ENCODE results near the gene TMED1.

DNA sequence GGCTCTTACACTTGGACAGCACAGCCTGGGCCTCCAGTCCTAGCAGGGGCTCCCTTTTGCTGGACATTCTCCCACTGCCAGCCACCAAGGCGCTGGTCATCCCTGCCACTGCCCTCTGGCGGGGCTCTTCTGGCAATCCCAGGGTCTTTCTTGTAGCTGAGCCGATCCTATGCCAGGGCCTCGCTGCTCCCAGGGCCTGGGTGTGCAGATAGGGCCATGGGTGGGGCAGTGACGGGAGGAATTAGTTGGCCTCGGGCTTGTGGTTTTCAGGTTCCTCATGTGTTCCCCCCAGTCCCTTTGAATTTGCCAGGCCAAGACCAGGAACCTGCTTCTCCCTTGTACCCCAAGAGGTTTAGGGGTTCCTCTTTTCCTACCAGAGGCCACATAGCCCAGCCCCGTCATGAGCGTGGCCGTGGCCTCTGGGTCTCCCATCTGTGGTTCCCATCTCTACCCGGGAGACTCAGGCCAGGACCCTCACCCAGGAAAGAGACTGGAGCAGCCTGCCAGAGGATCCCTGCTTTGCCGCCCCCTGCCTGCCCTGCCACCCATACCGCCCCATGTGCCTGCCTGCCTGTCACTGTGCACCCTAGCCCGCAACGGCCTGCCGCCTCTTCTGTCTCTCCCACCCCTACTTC lies 26.2 kb downstream of the TMED1 start:
- TF ChIP-seq POLR2AphosphoS5 (IDR thresholded peaks at IDR 0.05; ENCODE audit: low read depth, low read length) (no peak), POLR2A (IDR thresholded peaks at IDR 0.05; ENCODE audit: low read depth, low read length) (no peak)
